Measurements from ENCODE around the gene NPY5R.

The NPY5R gene

DNA sequence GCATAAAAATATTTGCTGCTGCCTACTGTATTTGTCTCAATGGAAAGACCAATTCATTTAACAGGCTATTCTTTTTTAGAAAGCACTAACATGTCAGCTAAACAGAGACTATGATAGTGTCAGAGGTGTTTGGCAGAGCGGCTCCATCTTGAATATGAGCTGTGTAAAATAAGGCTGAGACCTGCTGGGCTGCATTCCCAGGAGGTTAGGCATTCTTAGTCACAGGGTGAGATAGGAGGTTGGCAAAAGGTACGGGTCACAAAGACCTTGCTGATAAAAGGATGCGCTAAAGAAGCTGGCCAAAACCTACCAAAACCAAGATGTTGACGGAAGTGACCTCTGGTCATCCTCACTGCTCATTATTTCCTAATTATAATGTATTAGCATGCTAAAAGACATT is 41.8 kb downstream of the NPY5R start:
- no peak for DNase-seq

DNA sequence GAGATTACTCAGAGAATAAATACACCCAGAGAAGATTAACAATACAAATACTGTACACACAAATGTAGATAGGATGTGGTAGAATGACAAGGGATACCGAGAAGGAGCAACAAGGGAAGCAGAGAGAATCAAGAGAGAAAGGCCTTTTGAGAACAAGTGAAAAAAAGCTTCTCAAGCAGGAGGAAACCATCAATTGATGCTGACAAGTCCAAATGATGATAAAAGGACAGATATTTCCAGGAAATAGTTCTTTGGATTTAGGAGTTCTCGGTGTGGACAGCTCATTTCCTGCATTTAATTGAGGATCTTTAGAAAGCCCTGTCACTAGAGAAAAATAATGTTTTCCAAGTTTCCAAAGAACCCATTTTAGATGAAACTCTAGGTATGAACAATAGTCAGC is 48.1 kb downstream of the NPY5R start:
- no peak for DNase-seq

DNA sequence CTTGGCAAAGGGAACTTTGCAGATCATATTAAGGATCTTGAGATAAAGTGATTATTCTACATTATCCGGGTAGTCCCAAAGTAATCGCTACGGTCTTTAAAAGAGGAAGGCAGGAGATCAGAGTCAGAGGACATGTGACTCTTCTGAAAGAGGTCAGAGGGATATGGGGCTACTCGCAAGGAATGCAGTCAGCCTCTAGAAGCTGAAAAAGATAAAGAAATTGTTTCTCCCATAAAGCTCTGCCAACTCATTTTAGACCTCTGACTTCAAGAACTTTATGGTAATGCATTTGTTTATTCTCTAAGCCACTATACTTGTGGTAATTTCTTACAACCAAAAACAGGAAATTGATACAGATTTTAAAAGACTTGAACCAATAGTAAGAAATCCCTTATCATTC is 48.6 kb downstream of the NPY5R start:
- no peak for DNase-seq

DNA sequence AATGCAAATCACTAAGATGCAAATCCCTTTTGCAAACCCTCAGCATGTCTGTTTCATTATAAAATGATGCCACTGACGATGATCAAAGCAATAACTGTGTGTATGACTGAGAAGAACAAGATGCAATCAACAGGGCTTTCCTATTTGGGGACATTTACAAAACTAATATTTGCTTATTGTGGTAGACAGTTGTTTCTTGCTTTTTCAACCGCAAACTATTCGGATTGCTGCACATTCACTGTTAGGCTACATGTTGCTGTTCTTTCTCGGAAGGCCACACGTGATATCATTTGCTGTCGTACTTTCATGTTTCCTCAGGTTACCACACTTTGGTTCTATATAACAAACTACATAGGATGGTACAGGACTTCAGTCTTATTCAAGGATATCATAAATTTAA is 49.8 kb downstream of the NPY5R start:
- DNase-seq = no peak

DNA sequence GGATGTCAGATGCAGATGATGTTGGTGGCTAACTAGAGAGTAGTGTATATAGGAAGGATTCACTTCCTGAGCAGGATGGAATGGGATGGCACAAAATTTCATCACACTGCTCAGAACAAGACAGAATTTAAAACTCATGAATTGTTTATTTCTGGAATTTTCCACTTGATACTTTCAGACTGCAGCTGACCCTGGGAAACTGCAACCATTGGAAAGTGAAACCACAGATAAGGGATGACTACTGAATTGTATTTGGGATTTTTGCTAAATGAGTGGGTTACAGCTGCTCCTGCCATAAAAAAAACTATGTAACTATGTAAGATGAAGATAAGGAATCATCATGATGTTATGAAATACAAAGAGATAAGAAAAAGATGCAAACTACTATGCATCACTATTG is 51.4 kb downstream of the NPY5R start:
- no peak for DNase-seq

DNA sequence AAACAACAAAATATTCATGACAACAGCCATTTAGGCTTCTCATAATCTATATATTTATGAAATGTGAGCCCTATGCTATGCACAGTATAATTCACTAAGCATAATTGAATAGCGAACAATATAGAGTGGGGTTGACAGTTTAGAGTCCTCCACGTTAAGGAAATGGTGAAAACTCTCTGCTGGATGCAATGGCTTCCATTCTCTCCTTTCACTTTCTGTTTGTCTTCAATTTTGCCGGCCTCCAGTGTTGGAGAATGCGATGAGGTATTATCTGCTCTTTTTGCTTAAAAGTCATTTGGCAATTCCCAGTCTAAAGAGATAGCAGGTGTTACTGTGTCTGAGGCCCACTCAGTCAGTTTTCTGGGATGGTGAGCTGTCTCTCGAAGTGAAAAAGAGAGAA is 52.1 kb downstream of the NPY5R start:
- no peak for DNase-seq

DNA sequence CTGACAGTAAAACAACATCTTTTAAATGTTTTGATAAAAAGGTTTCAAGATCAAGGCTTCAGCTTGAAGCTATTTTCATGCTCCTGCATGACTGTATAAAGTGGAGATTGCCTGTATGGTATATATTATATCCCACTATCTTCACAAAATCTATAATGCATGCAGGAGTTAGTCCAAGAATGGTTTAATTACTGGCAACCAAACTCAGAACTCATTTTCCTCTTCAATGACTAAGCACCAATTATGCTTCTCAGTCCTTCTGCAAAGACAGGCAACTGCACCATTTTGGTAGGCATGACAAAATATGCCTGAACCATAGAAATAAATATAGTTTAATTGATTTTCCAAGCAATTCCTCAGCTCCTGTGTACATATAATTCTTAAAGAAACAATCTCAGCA is 54.5 kb downstream of the NPY5R start:
- DNase-seq = no peak

DNA sequence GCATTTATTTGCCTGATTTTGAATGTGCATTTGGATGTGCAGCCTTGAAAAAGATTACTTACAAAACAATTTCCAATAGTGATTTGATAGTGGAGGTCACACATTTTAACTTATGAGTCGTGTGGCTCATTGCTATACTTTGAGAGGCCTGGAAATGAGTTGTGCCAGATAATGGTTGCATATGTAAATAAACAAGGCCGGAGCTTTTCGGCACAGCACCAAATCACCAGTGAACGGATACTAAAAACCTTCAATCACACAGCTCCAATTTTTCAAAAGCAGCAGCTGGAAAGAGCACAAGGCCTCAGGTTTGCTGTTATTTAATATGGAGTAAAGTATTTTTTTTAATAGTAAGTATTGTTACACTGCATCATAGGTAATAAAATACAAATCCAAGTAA is 57.2 kb downstream of the NPY5R start:
- DNase-seq = no peak

All from NCI-H1417 (cell line).